Common myeloid progenitor, CD34-positive (primary cell): ENCODE data around the gene AQP1.

ENCODE experiments used
- CTCF ChIA-PET: fragments of 350-600 bp; sonication (Branson Sonifier 250); formaldehyde crosslinking; loops from one replicate; lab custom pipeline; 2021; ENCODE audit warnings: antibody characterized with exemption; lab: Charles Lee
- POLR2A ChIA-PET: fragments of 350-600 bp; sonication (Branson Sonifier 250); formaldehyde crosslinking; loops from one replicate; lab custom pipeline; 2021; ENCODE audit warnings: antibody characterized with exemption; lab: Charles Lee
- DNase-seq, 3 donors: peaks; one replicate each; pipeline versions ENCODE4 v3.0.0 to v3.0.0-alpha.2; 2013
- H3K27ac ChIP-seq, 2 experiments: 1 replicate in 1 of 2; 2 replicates in 1 of 2; pipeline ENCODE4 v1.7.0; 2013; ENCODE audit warnings: inconsistent platforms in 2 of 2, low read length in 2 of 2, mild to moderate bottlenecking in 2 of 2, low read depth in 1 of 2, moderate library complexity in 1 of 2; ENCODE audit not compliant: severe bottlenecking in 2 of 2, insufficient read depth in 1 of 2, poor library complexity in 1 of 2
- H3K27me3 ChIP-seq, 5 experiments: replicated peaks in 2 of 5; 1 replicate in 3 of 5; 2 replicates in 2 of 5; pipeline versions ENCODE4 v1.6.1 to v1.7.0; 2013; ENCODE audit warnings: low read length in 4 of 5, mild to moderate bottlenecking in 2 of 5, moderate library complexity in 2 of 5, inconsistent platforms in 1 of 5; ENCODE audit not compliant: insufficient read depth in 5 of 5, control insufficient read depth in 4 of 5
- H3K36me3 ChIP-seq, 4 experiments: 1 replicate in 2 of 4; 2 replicates in 2 of 4; pipeline versions ENCODE4 v1.6.1 to v1.7.0; 2013; ENCODE audit warnings: low read length in 3 of 4, control low read depth in 1 of 4, mild to moderate bottlenecking in 1 of 4; ENCODE audit not compliant: control insufficient read depth in 4 of 4, insufficient read depth in 4 of 4
- H3K4me1 ChIP-seq, 4 experiments: 1 replicate in 3 of 4; 2 replicates in 1 of 4; pipeline versions ENCODE4 v1.6.1 to v1.7.1; 2013; ENCODE audit warnings: low read length in 3 of 4, mild to moderate bottlenecking in 3 of 4, control low read depth in 1 of 4, inconsistent platforms in 1 of 4, moderate library complexity in 1 of 4; ENCODE audit not compliant: control insufficient read depth in 4 of 4, insufficient read depth in 4 of 4; ENCODE audit errors: control extremely low read depth in 1 of 4
- H3K4me3 ChIP-seq, 7 experiments: 1 replicate in 4 of 7; 2 replicates in 3 of 7; pipeline versions ENCODE4 v1.5.1 to v1.7.0; 2013; ENCODE audit warnings: mild to moderate bottlenecking in 7 of 7, low read length in 6 of 7, moderate library complexity in 6 of 7, inconsistent platforms in 2 of 7, low read depth in 2 of 7, control low read depth in 1 of 7; ENCODE audit not compliant: insufficient read depth in 4 of 7, control insufficient read depth in 1 of 7; ENCODE audit errors: extremely low read depth in 1 of 7
- H3K9me3 ChIP-seq, 5 experiments: 1 replicate in 4 of 5; 2 replicates in 1 of 5; pipeline versions ENCODE4 v1.6.1 to v1.7.1; 2013; ENCODE audit warnings: low read length in 4 of 5, mild to moderate bottlenecking in 2 of 5, inconsistent platforms in 1 of 5, low read depth in 1 of 5, moderate library complexity in 1 of 5; ENCODE audit not compliant: control insufficient read depth in 4 of 5, insufficient read depth in 2 of 5; ENCODE audit errors: control extremely low read depth in 1 of 5
- WGBS: methylation state at CpG from one replicate; pipeline ENCODE4 v1.1.5; 2013; ENCODE audit not compliant: insufficient coverage; 5-methylcytosine and 5-hydroxymethylcytosine counted together

The AQP1 gene

DNA sequence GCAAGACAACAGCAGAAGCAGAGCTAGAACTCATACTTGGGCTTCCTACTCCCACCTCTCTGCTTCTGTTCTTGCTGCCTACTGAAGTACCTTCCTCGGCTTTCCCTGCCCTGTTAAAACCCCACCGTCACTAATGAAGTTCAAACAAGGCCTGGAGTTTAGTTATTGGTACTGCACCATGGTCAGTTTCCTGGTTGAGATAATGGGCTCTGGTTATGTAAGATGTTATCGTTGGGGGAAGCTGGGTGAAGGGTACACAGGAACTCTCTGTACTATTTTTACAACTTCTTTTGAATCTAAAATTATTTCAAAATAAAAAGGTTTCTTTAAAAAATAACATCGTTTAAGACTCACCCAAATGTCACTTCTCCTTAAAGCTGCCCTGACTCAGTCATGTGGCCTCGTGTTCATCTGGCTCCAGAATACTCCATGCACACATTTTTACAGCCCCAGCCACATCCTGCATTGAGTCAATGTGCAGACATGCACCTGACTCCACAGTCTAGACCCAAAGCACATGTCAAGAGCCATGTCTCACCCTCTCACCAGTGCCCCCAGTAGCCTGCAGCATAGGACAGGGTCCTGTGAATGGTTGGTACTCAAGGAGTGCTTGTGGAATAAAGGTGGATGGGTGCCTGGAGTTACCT, 36.9 kb upstream of the AQP1 start:
- DNase-seq, result no peak
- Histone ChIP-seq H3K27ac (no peak overlapping the region), H3K36me3 (peaks cover 0 to 6% (median 0%) of the 10 kb centered on the region in 4 experiments), H3K4me3 (no peak overlapping the region), H3K4me1 (no peaks in the 10 kb centered on the region), H3K27me3 (no peaks in the 10 kb centered on the region), H3K9me3 (peaks cover 0 to 3% (median 2%) of the 10 kb centered on the region in 5 experiments)
- WGBS, result 90% methylated on average over 3 of the region's 5 CpGs
- CTCF ChIA-PET, result interaction anchor here (1.6 kb wide), 1 partner anchor 22 kb away, joined by 4 read pairs; no protein-coding TSS in a partner anchor
- POLR2A ChIA-PET, result no interaction called here

DNA sequence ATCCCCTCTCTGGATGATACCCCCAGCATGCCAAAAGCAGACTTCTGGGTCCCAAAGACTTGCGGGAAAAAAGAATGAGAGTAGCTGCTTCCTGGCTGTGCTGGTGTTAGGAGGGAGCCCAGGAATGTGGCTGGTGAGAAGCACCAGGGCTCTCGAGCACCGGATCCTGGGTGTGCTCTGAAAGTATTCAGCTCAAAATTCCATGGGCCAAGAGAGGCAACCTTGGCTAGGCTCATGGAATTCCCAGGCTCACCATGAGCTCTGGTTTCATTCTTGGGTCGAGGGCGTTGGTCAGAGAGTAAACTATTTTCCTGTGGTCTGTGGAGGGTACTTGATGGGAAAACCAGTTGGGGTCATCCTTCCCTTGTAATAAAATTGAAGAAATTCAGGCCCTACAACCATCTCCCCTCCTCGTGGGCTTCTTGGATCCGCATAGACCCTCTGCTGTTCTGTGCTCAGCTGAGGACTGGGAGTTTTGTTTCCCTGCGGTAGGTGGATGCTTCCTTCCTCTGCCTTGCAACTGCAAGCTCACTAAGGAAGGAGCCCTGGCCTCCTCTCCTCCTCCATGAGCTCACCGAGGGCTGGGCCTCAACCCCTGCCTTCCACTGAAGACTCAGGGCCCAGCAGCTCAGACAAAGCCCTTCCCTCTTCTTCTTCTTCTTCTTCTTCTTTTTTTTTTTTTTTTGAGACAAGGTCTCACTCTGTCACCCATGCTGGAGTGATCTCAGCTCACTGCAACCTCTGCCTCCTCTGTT, 34.5 kb upstream of the AQP1 start:
- ChIA-PET CTCF (interaction anchor here (1.4 kb wide), 1 partner anchor 106 kb away, joined by 3 read pairs; no protein-coding TSS in a partner anchor), POLR2A (no interaction called here)
- no peaks in the 10 kb centered on the region for H3K27me3 ChIP-seq
- no peak overlapping the region for H3K27ac ChIP-seq
- DNase-seq, result no peak
- peaks cover 0 to 6% (median 0%) of the 10 kb centered on the region in 4 experiments for H3K36me3 ChIP-seq
- no peak overlapping the region for H3K4me3 ChIP-seq
- no peaks in the 10 kb centered on the region for H3K4me1 ChIP-seq
- H3K9me3 ChIP-seq, result peaks cover 0 to 3% (median 2%) of the 10 kb centered on the region in 5 experiments
- 95% methylated on average over 8 of the region's 9 CpGs for WGBS

GRCh38 chr7:30877993-30878392, 33.7 kb upstream of the AQP1 start:
- H3K4me3 ChIP-seq, result no peak overlapping the region
- peaks cover 0 to 3% (median 2%) of the 10 kb centered on the region in 5 experiments for H3K9me3 ChIP-seq
- H3K27ac ChIP-seq, result no peak overlapping the region
- DNase-seq, result no peak
- POLR2A ChIA-PET, result no interaction called here
- CTCF ChIA-PET, result no interaction called here
- no peaks in the 10 kb centered on the region for H3K27me3 ChIP-seq
- WGBS, result 100% methylated on average over 2 of the region's 5 CpGs
- peaks cover 0 to 6% (median 0%) of the 10 kb centered on the region in 4 experiments for H3K36me3 ChIP-seq
- H3K4me1 ChIP-seq, result no peaks in the 10 kb centered on the region

- POLR2A ChIA-PET, result no interaction called here
- no peaks in the 10 kb centered on the region for H3K27me3 ChIP-seq
- H3K9me3 ChIP-seq, result peaks cover 0 to 3% (median 2%) of the 10 kb centered on the region in 5 experiments
- H3K36me3 ChIP-seq, result peaks cover 0 to 6% (median 0%) of the 10 kb centered on the region in 4 experiments
- no peak overlapping the region for H3K27ac ChIP-seq
- WGBS, result 94% methylated on average over 12 of the region's 14 CpGs
- H3K4me3 ChIP-seq, result no peak overlapping the region
- CTCF ChIA-PET, result no interaction called here
- DNase-seq, result no peak
- H3K4me1 ChIP-seq, result no peaks in the 10 kb centered on the region
Observed at GRCh38 chr7:30879139-30880124, 32.2 kb upstream of the AQP1 start.

- WGBS, result 75% methylated on average over 6 of the region's 12 CpGs
- Histone ChIP-seq H3K4me3 (no peak overlapping the region), H3K4me1 (no peaks in the 10 kb centered on the region), H3K36me3 (peaks cover 0 to 3% (median 0%) of the 10 kb centered on the region in 4 experiments), H3K9me3 (no peaks in the 10 kb centered on the region), H3K27ac (no peak overlapping the region), H3K27me3 (no peaks in the 10 kb centered on the region)
- CTCF ChIA-PET, result no interaction called here
- POLR2A ChIA-PET, result no interaction called here
- no peak for DNase-seq
Observed at GRCh38 chr7:30880125-30880720, 31.4 kb upstream of the AQP1 start.

GRCh38 chr7:30880941-30881340, 30.7 kb upstream of the AQP1 start:
- no peak overlapping the region for H3K27ac ChIP-seq
- CTCF ChIA-PET, result no interaction called here

More at GRCh38 chr7:30880941-30881340, 30.7 kb upstream of the AQP1 start:
- H3K27me3 ChIP-seq, result no peaks in the 10 kb centered on the region
- no peaks in the 10 kb centered on the region for H3K4me1 ChIP-seq
- POLR2A ChIA-PET, result no interaction called here
- H3K9me3 ChIP-seq, result no peaks in the 10 kb centered on the region
- H3K36me3 ChIP-seq, result no peaks in the 10 kb centered on the region
- WGBS, result 100% methylated on average over 3 of the region's 4 CpGs
- no peak for DNase-seq
- no peak overlapping the region for H3K4me3 ChIP-seq
